Gastrocnemius medialis (tissue), 4 donors: ENCODE data around the gene SRRM5. TPM values are rescaled to one million over a fixed set of nuclear protein-coding genes. Genes with fewer than 3 reads are reported as not detected.

ENCODE experiments used
- ATAC-seq, 2 donors: fragments of 150-250 bp; one replicate each; pipeline ENCODE4 v1.9.1; 2016
- DNase-seq, 2 donors: peaks; one replicate each; pipeline ENCODE4 v3.0.0-alpha.2; 2019
- H3K27ac ChIP-seq, 4 donors: fragments of 200-600 bp; sonication (generic); 1 replicate in 1 of 4; 2 replicates in 3 of 4; pipeline ENCODE4 v1.5.1; 2016 to 2018; ENCODE audit warnings: mild to moderate bottlenecking in 2 of 4, moderate library complexity in 1 of 4
- H3K27me3 ChIP-seq, 3 donors: fragments of 200-600 bp; sonication (generic) in 2 of 3; 1 replicate in 1 of 3; 2 replicates in 2 of 3; pipeline versions ENCODE4 v1.5.1 to v1.6.0; 2016 to 2019; ENCODE audit warnings: mild to moderate bottlenecking in 1 of 3, moderate library complexity in 1 of 3
- H3K36me3 ChIP-seq, 2 donors: fragments of 200-600 bp; sonication (generic) in 1 of 2; one replicate each; pipeline ENCODE4 v1.5.1; 2017 to 2018
- H3K4me1 ChIP-seq, 2 donors: fragments of 200-600 bp; sonication (generic) in 1 of 2; one replicate each; pipeline ENCODE4 v1.5.1; 2016 to 2017; ENCODE audit warnings: mild to moderate bottlenecking in 2 of 2
- H3K4me3 ChIP-seq, 4 donors: fragments of 200-600 bp; sonication (generic) in 3 of 4; 1 replicate in 1 of 4; 2 replicates in 3 of 4; pipeline ENCODE4 v1.5.1; 2016 to 2019; ENCODE audit warnings: mild to moderate bottlenecking in 2 of 4
- H3K9me3 ChIP-seq, 3 donors: fragments of 200-600 bp; sonication (generic) in 2 of 3; 1 replicate in 1 of 3; 2 replicates in 2 of 3; pipeline ENCODE4 v1.5.1; 2016 to 2019
- CTCF ChIP-seq, 5 experiments: fragments of 450-650 bp in 3 of 5; fragments of 200-600 bp in 2 of 5; sonication (generic) in 2 of 5; IDR thresholded peaks in 4 of 5; conservative IDR thresholded peaks in 1 of 5; 1 replicate in 4 of 5; 2 replicates in 1 of 5; pipeline ENCODE4 v1.5.1; 2016 to 2019; ENCODE audit warnings: antibody characterized with exemption in 5 of 5, mild to moderate bottlenecking in 3 of 5, moderate library complexity in 3 of 5
- POLR2A ChIP-seq, 2 donors: fragments of 450-650 bp; IDR thresholded peaks; one replicate each; pipeline ENCODE4 v1.6.1; 2017; ENCODE audit warnings: antibody characterized with exemption in 2 of 2, mild to moderate bottlenecking in 2 of 2, moderate library complexity in 2 of 2
- in situ Hi-C, 4 donors: fragments of 200-750 bp; cut with MboI; loops; one replicate each; pipeline versions ENCODE4 v1.15.0 to v1.8.0; 2017; ENCODE audit warnings: low sequenced_read_pairs in 4 of 4
- intact Hi-C: fragments of 100-400 bp; cut with DNase I; formaldehyde crosslinking; loops from one replicate; pipeline ENCODE4 v1.15.1; 2023; ENCODE audit warnings: low total_unique reads
- total RNA-seq, 4 donors: library from RNA; depleted of rRNA; stranded (reverse); fragments of >200 nt; gene quantifications; one replicate each; pipeline versions ENCODE4 v1.1.0 to v1.2.3, GENCODE V29; 2016

The SRRM5 gene
- total RNA-seq, 4 donors from 2014 or later = 0.09 to 0.49 (median 0.25) TPM; not detected in 1

- intact Hi-C loops (no loop called here), in situ Hi-C loops (no loop called here)
- Histone ChIP-seq H3K4me1 (peaks cover 27 to 34% of the 10 kb centered on the region in 2 donors), H3K27ac (peak overlapping the region; percentile 84 to 98 (median 92)), H3K36me3 (peaks cover 0 to 37% of the 10 kb centered on the region in 2 donors), H3K4me3 (peak overlapping the region; percentile 65 to 86 (median 77)), H3K27me3 (no peaks in the 10 kb centered on the region), H3K9me3 (no peaks in the 10 kb centered on the region)
- no peak for TF ChIP-seq CTCF (IDR thresholded peaks at IDR 0.05 in 4 of 5, conservative IDR thresholded peaks at IDR 0.05 in 1 of 5)
- TF ChIP-seq POLR2A (IDR thresholded peaks at IDR 0.05) = no peak
- DNase-seq = no peak
- ATAC-seq = no peak
Observed at GRCh38 chr19:43594081-43594697, 17.7 kb upstream of the SRRM5 start.

- DNase-seq (no peak), ATAC-seq (no peak)
- peaks cover 0 to 43% of the 10 kb centered on the region in 2 donors for H3K36me3 ChIP-seq
- intact Hi-C loops (no loop called here), in situ Hi-C loops (no loop called here)
- H3K27me3 ChIP-seq = no peaks in the 10 kb centered on the region
- H3K27ac ChIP-seq = peak overlapping the region; percentile 84 to 98 (median 92)
- peak overlapping the region; percentile 65 to 86 (median 77) for H3K4me3 ChIP-seq
- H3K9me3 ChIP-seq = no peaks in the 10 kb centered on the region
- peak in 4 of 5 experiments; percentile 26 to 57 (median 46) for TF ChIP-seq CTCF (IDR thresholded peaks at IDR 0.05 in 4 of 5, conservative IDR thresholded peaks at IDR 0.05 in 1 of 5)
- TF ChIP-seq POLR2A (IDR thresholded peaks at IDR 0.05) = no peak
- peaks cover 27 to 34% of the 10 kb centered on the region in 2 donors for H3K4me1 ChIP-seq
Observed at GRCh38 chr19:43594710-43595604, 16.9 kb upstream of the SRRM5 start.

GRCh38 chr19:43595605-43595998 is 16.3 kb upstream of the SRRM5 start:
- in situ Hi-C loops (no loop called here), intact Hi-C loops (no loop called here)
- Histone ChIP-seq H3K36me3 (peaks cover 0 to 43% of the 10 kb centered on the region in 2 donors), H3K4me1 (peaks cover 27 to 34% of the 10 kb centered on the region in 2 donors), H3K27me3 (no peaks in the 10 kb centered on the region), H3K4me3 (peak overlapping the region; percentile 65 to 86 (median 77)), H3K9me3 (no peaks in the 10 kb centered on the region), H3K27ac (peak overlapping the region; percentile 84 to 98 (median 92))
- DNase-seq (no peak), ATAC-seq (peak; percentile 13 to 20)
- no peak for TF ChIP-seq CTCF (IDR thresholded peaks at IDR 0.05 in 4 of 5, conservative IDR thresholded peaks at IDR 0.05 in 1 of 5)
- no peak for TF ChIP-seq POLR2A (IDR thresholded peaks at IDR 0.05)

GRCh38 chr19:43595999-43596841 is 15.7 kb upstream of the SRRM5 start, which contains the start of the genes IRGQ and ZNF576:
IRGQ (minus strand) TSS chr19:43596134; CDS start chr19:43595338, 796 bp downstream.
ZNF576 (plus strand) TSS chr19:43596595; CDS start chr19:43597109, 514 bp downstream.
- intact Hi-C loops = loop anchor here (1.0 to 2.0 kb wide), 5 partner anchors 21 to 159 kb away; partner anchors contain the start of genes PINLYP, XRCC1, ZNF428 and ZNF575
- TF ChIP-seq CTCF (IDR thresholded peaks at IDR 0.05 in 4 of 5, conservative IDR thresholded peaks at IDR 0.05 in 1 of 5) = peak in 2 of 5 experiments; percentile 8
- TF ChIP-seq POLR2A (IDR thresholded peaks at IDR 0.05) = peak; percentile 89 to 93
- peak within 1 kb of the TSS; percentile 65 to 86 (median 77) for H3K4me3 ChIP-seq
- peak within 1 kb of the TSS; percentile 93 to 98 (median 96) for H3K27ac ChIP-seq
- H3K9me3 ChIP-seq = no peaks in the 10 kb centered on the region
- ATAC-seq = peak; percentile 97
- DNase-seq = peak; percentile 100
- in situ Hi-C loops = no loop called here
- H3K27me3 ChIP-seq = no peaks in the 10 kb centered on the region
- H3K36me3 ChIP-seq = peaks cover 0 to 49% of the 10 kb centered on the region in 2 donors
- H3K4me1 ChIP-seq = peaks cover 27 to 34% of the 10 kb centered on the region in 2 donors
